ENCODE results near the gene NRAP.

- no peak for TF ChIP-seq POLR2A (IDR thresholded peaks at IDR 0.05; ENCODE audit: low read length)
- TF ChIP-seq GATA1 (IDR thresholded peaks at IDR 0.05; ENCODE audit: low read depth, low read length): no peak
These were observed 47.4 kb downstream of the NRAP start for GRCh38 chr10:113616244-113617074.
